Coronary artery (tissue), 2 donors: Measurements from ENCODE around the gene MTF1.

Source experiments
- DNase-seq: peaks from one replicate; pipeline ENCODE4 v3.0.0-alpha.2; 2017; ENCODE audit warnings: low spot score
- H3K27ac ChIP-seq, 2 donors: fragments of 200-600 bp; sonication (generic); one replicate each; pipeline ENCODE4 v1.5.1; 2016 to 2019
- H3K4me3 ChIP-seq: fragments of 200-600 bp; sonication (generic); 2 replicates; pipeline ENCODE4 v1.5.1; 2016; ENCODE audit warnings: mild to moderate bottlenecking, moderate library complexity
- TF ChIP-seq, protein P1 (sequence below): fragments of 200-600 bp; sonication (generic); IDR thresholded peaks from one replicate; pipeline ENCODE4 v1.5.1; 2019; ENCODE audit warnings: antibody characterized with exemption

The MTF1 gene

GRCh38 chr1:37893673-37894072 is 34.3 kb upstream of the MTF1 start:
- H3K27ac ChIP-seq = no peak overlapping the region
- TF ChIP-seq, protein P1, sequence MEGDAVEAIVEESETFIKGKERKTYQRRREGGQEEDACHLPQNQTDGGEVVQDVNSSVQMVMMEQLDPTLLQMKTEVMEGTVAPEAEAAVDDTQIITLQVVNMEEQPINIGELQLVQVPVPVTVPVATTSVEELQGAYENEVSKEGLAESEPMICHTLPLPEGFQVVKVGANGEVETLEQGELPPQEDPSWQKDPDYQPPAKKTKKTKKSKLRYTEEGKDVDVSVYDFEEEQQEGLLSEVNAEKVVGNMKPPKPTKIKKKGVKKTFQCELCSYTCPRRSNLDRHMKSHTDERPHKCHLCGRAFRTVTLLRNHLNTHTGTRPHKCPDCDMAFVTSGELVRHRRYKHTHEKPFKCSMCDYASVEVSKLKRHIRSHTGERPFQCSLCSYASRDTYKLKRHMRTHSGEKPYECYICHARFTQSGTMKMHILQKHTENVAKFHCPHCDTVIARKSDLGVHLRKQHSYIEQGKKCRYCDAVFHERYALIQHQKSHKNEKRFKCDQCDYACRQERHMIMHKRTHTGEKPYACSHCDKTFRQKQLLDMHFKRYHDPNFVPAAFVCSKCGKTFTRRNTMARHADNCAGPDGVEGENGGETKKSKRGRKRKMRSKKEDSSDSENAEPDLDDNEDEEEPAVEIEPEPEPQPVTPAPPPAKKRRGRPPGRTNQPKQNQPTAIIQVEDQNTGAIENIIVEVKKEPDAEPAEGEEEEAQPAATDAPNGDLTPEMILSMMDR = no peak
- no peak overlapping the region for H3K4me3 ChIP-seq
- no peak for DNase-seq

DNA sequence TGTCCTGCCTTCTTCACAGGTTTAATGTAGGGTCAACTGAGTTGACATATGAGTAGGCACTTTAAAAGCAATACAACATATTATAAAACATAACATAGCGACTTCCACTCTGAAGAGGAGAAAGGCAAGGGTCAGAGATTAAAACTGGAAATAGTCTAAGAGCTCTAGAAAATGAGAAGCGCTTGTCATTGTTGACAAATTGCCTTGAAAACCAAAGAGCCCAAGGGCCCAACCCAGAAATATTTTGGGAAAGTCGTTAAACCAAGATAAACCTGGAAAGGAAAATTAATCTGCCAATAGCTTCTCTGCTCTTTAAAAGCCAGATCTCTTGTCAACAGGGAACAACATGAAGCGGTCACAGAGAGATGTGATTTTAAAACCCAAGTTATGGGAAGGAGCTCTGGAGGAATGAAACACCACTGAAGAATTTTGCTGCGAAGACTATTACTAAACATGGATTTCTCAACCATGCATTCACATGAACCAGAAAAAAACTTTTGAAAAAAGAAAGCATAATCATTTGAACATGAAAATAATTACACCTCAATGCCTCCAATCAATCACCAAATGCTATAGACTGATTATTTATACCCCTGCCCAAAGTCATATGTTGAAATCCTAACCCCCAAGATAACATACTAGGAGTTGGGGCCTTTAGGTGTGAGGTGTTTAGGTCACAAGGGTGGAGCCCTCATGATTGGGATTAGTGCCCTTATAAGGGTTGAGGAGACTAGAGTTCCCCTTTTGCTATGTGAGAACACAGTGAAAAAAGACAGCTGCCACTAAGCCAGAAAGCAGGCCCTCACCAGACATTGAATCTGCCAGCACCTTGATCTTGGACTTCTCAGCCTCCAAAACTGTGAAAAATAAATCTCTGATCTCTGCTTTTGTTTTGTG is 33.0 kb upstream of the MTF1 start:
- Histone ChIP-seq H3K4me3 (no peak overlapping the region), H3K27ac (peak overlapping the region in 1 of 2 donors; percentile 57)
- TF ChIP-seq, protein P1 = no peak
- DNase-seq = no peak

GRCh38 chr1:37890378-37891014 is 31.1 kb upstream of the MTF1 start:
- Histone ChIP-seq H3K27ac (peak overlapping the region in 1 of 2 donors; percentile 18), H3K4me3 (no peak overlapping the region)
- no peak for DNase-seq
- TF ChIP-seq, protein P1 = peak; percentile 13

GRCh38 chr1:37888022-37888700 is 28.8 kb upstream of the MTF1 start:
- TF ChIP-seq, protein P1 = no peak
- Histone ChIP-seq H3K27ac (no peak overlapping the region), H3K4me3 (no peak overlapping the region)
- no peak for DNase-seq

GRCh38 chr1:37884145-37884544 is 24.8 kb upstream of the MTF1 start:
- TF ChIP-seq, protein P1 = no peak
- Histone ChIP-seq H3K4me3 (no peak overlapping the region), H3K27ac (no peak overlapping the region)
- DNase-seq = no peak

DNA sequence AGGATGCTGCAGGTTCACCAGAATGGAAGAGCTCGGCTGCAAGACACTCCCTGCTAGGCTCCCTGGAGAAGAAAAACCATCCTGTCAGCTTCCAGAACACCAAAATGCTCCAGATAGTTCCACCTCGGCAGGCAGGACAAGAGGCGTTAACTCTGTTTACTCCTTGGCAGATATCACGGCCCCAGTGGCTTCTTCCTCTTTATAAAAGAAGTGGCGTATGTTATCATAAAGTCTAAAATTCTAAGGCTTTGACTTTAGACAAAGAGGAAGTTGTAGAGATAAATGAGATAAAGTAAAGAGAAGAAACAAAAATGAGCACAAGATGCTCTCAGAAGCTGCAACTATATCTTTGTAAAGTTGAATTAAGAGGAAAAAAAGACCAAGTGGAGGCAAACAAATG is 24.3 kb upstream of the MTF1 start:
- no peak for DNase-seq
- H3K4me3 ChIP-seq = no peak overlapping the region
- H3K27ac ChIP-seq = no peak overlapping the region
- TF ChIP-seq, protein P1 = no peak
